Mesangial cell (primary cell): ENCODE data around the gene LMBRD2. TPM values are rescaled to one million over a fixed set of nuclear protein-coding genes. Genes with fewer than 3 reads are reported as not detected.

Experiments used
- total RNA-seq: library from RNA; depleted of rRNA; stranded (reverse); fragments of >200 nt; gene quantifications from 2 replicates; pipeline ENCODE4 v1.2.3, GENCODE V29; 2015

Gene LMBRD2
- total RNA-seq = 2.9 and 3.3 TPM in 2 replicates

DNA sequence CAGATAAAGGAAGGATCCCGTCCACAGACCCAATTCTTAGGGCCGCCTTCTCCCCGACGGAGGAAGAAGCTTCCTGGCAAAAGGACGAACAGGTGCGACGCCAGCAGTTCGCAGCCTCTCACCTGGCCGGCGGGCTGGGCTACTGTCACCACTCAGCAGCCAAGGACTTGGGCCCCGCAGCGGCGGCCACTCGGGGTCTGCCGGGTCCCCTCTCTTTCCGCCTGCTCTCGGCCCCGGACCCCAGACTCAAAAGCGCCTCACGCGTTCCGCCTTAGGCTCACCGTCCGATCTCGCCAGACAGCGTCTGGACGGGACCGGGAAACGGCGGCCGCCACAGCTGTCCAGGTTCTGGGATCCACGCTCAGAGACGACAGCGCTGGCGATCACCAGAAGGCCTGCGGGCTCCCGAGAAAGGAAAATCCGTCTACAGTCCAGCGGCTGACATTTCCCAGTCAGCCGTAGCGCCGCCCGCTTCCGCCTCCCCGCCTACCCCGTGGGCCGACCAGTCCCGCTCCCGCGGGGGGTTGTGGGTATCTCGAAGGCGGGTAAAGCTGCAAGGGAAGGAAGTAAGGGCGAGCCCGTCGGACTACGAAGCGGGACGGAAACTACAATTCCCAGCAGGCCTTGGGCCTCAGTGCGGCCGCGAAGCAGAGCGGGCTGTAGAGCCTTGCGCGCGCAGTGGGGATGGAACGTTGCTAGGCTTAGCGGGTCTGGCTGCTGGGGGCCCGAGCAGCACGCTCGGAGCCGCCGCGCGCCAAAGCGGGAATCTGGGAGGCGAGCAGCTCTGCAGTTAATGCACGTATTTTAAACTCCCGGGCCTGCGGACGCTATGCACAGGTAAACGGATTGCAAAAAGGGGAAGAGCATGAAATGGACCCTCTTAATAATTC is at the start of gene LMBRD2, which contains the start of gene SKP2:
Gene LMBRD2, minus strand, starts transcription at position 454 of the 890 bp plus-strand sequence. CDS start 8,538 bp downstream, outside the sequence.
Gene SKP2, plus strand, starts transcription at position 678 of the 890 bp plus-strand sequence. Its CDS starts 152 bp downstream, at position 830.

DNA sequence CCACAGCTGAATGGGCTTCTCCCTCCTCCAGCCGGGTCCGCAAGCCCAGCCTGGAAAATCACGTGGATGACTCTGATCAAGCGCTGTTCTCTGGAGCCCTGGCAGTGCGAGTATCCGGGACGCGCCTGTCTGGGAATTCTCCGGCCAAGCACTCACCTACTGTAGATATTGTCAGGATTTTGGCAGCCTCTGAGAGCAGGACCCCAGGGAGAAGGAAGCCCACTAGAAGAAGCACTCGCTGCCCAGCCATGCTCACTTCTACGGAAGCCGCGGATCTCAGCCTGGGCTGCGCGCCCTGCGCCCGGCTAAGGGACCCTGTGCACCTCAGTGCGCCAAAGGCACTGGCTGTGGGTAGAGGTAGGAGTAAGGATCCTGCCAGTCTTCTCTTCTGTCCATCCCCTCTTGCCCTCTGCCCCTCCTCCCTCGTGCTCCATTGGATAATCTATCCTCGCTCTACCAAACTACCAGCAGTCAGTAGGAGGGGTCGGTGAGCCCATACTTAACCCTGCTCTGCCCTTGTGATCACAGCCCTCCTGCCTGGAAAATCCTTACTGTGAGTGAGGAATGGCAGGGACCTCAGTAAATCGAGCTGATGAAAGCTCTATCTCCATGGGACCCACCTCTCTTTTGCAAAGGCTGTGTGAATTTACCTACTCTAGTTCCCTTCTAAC is 85.0 kb downstream of the LMBRD2 start, which contains the start of gene UGT3A2:
Gene UGT3A2, minus strand, starts transcription at position 343 of the 671 bp plus-strand sequence. Its CDS starts 93 bp downstream, at position 250.

Other genes starting within 250 kb of the LMBRD2 start
- gene CAPSL, start 213.3 kb downstream of the LMBRD2 start, total RNA-seq = not detected in 2 replicates
- 0.38 TPM in 1 of 2 replicates, not detected in the other for gene UGT3A1, start 160.5 kb downstream of the LMBRD2 start, total RNA-seq
- gene UGT3A2, start 85.0 kb downstream of the LMBRD2 start, total RNA-seq = not detected in 2 replicates
- gene SKP2, start 224 bp upstream of the LMBRD2 start, total RNA-seq = 25.6 and 31.3 TPM in 2 replicates
- gene NADK2, start 90.0 kb upstream of the LMBRD2 start, total RNA-seq = 10.9 and 12.4 TPM in 2 replicates
- not detected in 2 replicates for gene RANBP3L, start 150.0 kb upstream of the LMBRD2 start, total RNA-seq